GM11168 (cell line): ENCODE results near the gene AQP2.
"Not testable (repeated sequence)": the region's sequence is repeated elsewhere in the genome, so short reads cannot be mapped to it uniquely, and the experiment has no call there.

Source experiments
- in situ Hi-C: fragments of 300-500 bp; cut with MboI; formaldehyde crosslinking; loops from one replicate; pipeline ENCODE4 v1.12.0; 2022; ENCODE audit warnings: low sequenced_read_pairs; ENCODE audit not compliant: unreplicated experiment

The AQP2 gene

GRCh38 chr12:49980501-49981349 is 30.2 kb downstream of the AQP2 start:
- in situ Hi-C loops = no loop called here

DNA sequence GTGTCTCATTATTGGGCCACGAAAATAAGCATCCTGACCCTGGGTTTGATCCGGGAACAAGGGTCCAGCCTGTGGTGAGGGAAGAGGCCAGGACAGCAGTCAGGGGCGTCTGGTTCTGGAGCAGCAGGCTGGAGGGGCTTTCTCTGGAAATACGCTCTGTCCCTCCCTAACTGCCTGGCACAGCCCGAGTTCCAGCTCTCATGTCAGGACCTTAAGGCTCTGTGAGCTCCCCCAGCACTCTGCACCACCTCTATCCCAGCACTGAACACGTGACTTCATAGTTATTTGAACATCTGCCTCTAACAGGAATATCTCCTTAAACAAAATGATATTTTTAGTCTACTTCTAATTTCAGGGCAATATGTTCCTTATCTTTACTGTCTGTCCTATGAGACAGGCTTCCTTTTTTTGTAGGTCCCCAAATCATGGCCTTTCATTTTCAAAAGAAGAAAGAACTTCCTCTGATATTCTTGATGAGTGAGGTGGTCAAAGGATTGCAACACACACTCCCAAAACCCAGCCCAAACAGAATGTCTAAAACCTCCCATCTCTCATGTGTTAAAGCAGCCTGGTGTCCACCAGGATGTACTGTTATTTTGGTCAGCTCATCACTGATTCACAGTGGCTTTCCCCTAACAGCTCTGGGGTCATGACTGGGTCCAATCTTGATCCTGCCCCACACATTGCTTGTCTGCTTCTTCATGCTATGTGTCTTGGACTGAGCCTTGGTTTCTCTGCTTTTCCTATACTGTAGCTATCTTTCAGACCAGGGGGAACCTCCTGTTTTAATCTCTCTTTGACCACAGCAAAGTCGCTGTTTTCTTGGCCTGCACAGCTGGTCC is 31.9 kb downstream of the AQP2 start:
- in situ Hi-C loops = no loop called here

DNA sequence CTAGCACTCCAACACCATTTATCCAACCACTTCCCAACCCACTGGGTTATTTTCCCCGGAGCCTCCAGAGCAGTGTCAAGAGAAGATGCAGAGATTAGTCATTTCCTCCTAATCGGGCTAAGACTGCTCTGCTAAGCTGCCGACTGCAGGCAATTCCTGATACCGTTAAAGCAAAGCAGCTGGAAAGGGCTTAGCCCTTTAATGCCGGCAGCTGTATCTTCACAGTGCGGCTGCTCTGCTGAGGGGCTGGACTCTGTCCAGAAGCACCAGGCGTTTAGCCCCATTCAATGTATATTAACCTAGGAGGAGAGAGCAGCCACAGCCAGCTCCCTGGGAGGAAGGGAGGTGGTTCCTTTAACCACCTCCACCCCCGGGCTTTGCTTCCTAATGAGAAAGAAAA is 33.4 kb downstream of the AQP2 start:
- in situ Hi-C loops = no loop called here

GRCh38 chr12:49984476-49985359 is 34.2 kb downstream of the AQP2 start:
- in situ Hi-C loops = no loop called here

GRCh38 chr12:49985981-49986380 is 35.4 kb downstream of the AQP2 start:
- in situ Hi-C loops = no loop called here

DNA sequence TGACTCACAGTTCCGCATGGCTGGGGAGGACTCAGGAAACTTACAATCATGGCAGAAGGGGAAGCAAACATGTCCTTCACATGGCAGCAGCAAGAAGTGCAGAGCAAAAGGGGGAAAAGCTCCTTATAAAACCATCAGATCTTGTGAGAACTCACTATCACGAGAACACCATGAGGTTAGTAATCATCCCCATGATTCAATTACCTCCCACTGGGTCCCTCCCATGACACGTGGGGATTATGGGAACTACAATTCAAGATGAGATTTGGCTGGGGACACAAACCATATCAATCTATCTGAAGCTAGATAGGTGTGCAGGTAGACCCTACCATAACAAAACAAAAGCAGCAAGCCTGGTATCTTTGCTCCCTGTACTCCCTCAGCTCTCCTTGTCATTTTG is 35.9 kb downstream of the AQP2 start:
- in situ Hi-C loops = not testable (repeated sequence)

- in situ Hi-C loops = no loop called here
These were observed 37.2 kb downstream of the AQP2 start for GRCh38 chr12:49987625-49988303.

DNA sequence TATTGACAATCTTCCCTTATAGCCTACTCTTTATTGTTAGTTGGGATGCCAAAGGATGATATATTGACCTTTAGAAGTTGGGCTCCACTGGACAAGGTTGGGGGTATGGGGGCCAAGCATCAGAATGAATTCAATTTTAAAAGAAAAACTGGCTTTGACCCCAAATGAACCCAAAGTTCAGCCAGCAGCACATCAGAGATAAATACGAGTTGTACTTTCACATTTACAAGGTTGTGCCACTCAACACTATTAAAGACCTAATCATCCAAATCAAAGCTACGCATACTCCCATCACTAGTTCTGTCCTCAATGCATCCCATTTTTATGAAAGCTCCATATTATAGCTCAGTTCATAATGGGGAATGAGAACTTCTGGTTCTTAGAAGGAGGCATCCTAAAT is 38.9 kb downstream of the AQP2 start:
- in situ Hi-C loops = not testable (repeated sequence)

- in situ Hi-C loops = no loop called here
These were observed 39.7 kb downstream of the AQP2 start for GRCh38 chr12:49990273-49990672.

- in situ Hi-C loops = no loop called here
These were observed 47.9 kb downstream of the AQP2 start for GRCh38 chr12:49998453-49998852.

DNA sequence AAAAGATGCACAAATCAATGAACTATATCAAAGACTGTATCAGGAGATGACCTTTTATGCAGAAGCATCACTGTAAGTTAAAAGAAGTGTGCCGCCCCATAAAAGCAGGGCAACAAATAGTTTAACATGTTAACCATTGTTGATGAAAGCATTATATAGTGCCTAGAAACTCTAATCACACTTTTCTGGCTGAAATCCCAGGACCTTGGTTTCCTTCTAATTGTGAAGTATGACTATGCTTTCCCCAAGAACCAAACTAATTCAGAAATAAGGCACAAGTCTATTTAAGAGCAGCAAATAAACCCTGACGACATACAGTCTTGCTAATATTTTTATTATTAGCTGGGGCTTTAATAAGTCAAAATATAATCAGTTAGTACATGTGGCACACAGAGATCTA is 53.1 kb downstream of the AQP2 start:
- in situ Hi-C loops = no loop called here

GRCh38 chr12:50004696-50005095 is 54.2 kb downstream of the AQP2 start:
- in situ Hi-C loops = no loop called here

DNA sequence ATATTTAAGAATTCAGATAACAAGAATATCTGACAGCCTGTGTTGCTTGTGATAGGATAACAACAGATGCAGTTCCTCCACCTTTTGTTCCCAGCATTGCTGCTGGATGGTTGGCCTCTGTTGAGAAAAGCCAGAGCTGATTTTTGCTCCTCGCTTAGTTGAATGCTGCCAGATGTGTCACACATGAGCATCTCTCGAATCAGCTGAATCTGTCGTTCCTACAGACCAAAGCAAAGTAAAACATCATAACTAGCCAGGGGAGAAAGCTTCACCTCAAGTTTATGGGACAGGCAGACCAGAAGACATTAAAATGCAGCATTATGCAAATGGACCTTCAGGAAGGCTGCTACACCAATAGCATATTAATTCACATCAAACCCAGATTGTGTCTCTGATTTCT is 54.6 kb downstream of the AQP2 start:
- in situ Hi-C loops = no loop called here

GRCh38 chr12:50006280-50006679 is 55.7 kb downstream of the AQP2 start:
- in situ Hi-C loops = no loop called here

GRCh38 chr12:50006754-50007442 is 56.4 kb downstream of the AQP2 start:
- in situ Hi-C loops = no loop called here
